K562 (cell line): ENCODE measurements around the gene ICAM1. TPM values are rescaled to one million over a fixed set of nuclear protein-coding genes. Genes with fewer than 3 reads are reported as not detected.
A peak's percentile ranks its signal among the peaks of the same experiment; 100 is the strongest.

Experiments
- BCLAF1 ChIP-seq, 2 experiments: fragments of 450-650 bp in 1 of 2; IDR thresholded peaks; 2 replicates each; pipeline ENCODE4 v1.6.1; 2011 to 2017; ENCODE audit warnings: low read depth in 2 of 2, antibody characterized with exemption in 1 of 2, borderline replicate concordance in 1 of 2, low read length in 1 of 2, mild to moderate bottlenecking in 1 of 2, mixed read lengths in 1 of 2; ENCODE audit not compliant: control insufficient read depth in 1 of 2
- CEBPB ChIP-seq: fragments of 450-650 bp; IDR thresholded peaks from 2 replicates; pipeline ENCODE4 v1.6.1; 2016; ENCODE audit warnings: missing genetic modification characterization, missing compliant biosample characterization
- CREM ChIP-seq: IDR thresholded peaks from 2 replicates; pipeline ENCODE4 v1.6.1; 2014; ENCODE audit warnings: antibody characterized with exemption, low read depth
- ESRRA ChIP-seq: fragments of 450-650 bp; IDR thresholded peaks from 2 replicates; pipeline ENCODE4 v1.6.1; 2014; ENCODE audit warnings: low read depth, mild to moderate bottlenecking, moderate library complexity, borderline replicate concordance
- FOXA3 ChIP-seq, 2 experiments: fragments of 450-650 bp in 1 of 2; sonication (generic) in 1 of 2; formaldehyde crosslinking; IDR thresholded peaks in 1 of 2; conservative IDR thresholded peaks in 1 of 2; 2 replicates each; pipeline versions ENCODE4 v1.4.0 to v1.8.0; 2020 to 2022; ENCODE audit warnings: mild to moderate bottlenecking in 2 of 2, missing genetic modification reagents in 1 of 2
- HDAC1 ChIP-seq, 2 experiments: fragments of 450-650 bp; IDR thresholded peaks; 2 replicates each; pipeline ENCODE4 v1.6.1; 2016 to 2017; ENCODE audit warnings: inconsistent platforms in 1 of 2, mild to moderate bottlenecking in 1 of 2, moderate library complexity in 1 of 2
- MED1 ChIP-seq: sonication (generic); formaldehyde crosslinking; IDR thresholded peaks from 2 replicates; pipeline ENCODE4 v1.8.1; 2023; ENCODE audit warnings: missing genetic modification reagents, borderline replicate concordance
- NFIC ChIP-seq: fragments of 450-650 bp; IDR thresholded peaks from 2 replicates; pipeline ENCODE4 v1.6.1; 2017; ENCODE audit warnings: mild to moderate bottlenecking, inconsistent platforms
- RBFOX2 ChIP-seq: fragments of 200-400 bp; formaldehyde crosslinking; IDR thresholded peaks from 2 replicates; pipeline ENCODE4 v1.6.1; 2017; ENCODE audit warnings: low read depth, mild to moderate bottlenecking, low read length, moderate library complexity
- SP1 ChIP-seq: sonication (generic); formaldehyde crosslinking; IDR thresholded peaks from 2 replicates; pipeline ENCODE4 v1.8.1; 2022; ENCODE audit warnings: mild to moderate bottlenecking, missing genetic modification reagents
- ZNF282 ChIP-seq: sonication (generic); formaldehyde crosslinking; IDR thresholded peaks from 2 replicates; pipeline ENCODE4 v1.8.1; 2023; ENCODE audit warnings: missing genetic modification reagents
- ZNF79 ChIP-seq: fragments of 250-450 bp; sonication (Bioruptor Pico); IDR thresholded peaks from 2 replicates; pipeline ENCODE4 v1.4.0; 2020; ENCODE audit warnings: low read depth, mild to moderate bottlenecking, moderate library complexity
- polyA plus RNA-seq, 8 experiments: library from polyadenylated mRNA; depleted of rRNA in 4 of 8; stranded (reverse) in 5 of 8; unstranded in 3 of 8; fragments of >200 nt; fragmentation: Nextera tagmentation in 2 of 8; fragmentation: Illumina TruSeq in 1 of 8; extraction: Ambion mirVana in 2 of 8; extraction: Trizol in 1 of 8; gene quantifications; 2 replicates each; pipeline versions ENCODE4 v1.2.1 to v1.2.3, GENCODE V29; 2011 to 2014; ENCODE audit warnings: inconsistent platforms in 1 of 8, missing spikeins in 1 of 8
- total RNA-seq, 7 experiments: library from RNA; depleted of rRNA in 6 of 7; stranded (reverse); fragments of >200 nt in 6 of 7; fragmentation: Illumina TruSeq in 2 of 7; extraction: Trizol in 2 of 7; gene quantifications; 2 replicates each; pipeline versions ENCODE4 v1.2.1 to v1.2.3, GENCODE V29; 2011 to 2021; ENCODE audit warnings: low replicate concordance in 1 of 7
- TF ChIP-seq, protein P1 (sequence below): sonication (generic); formaldehyde crosslinking; IDR thresholded peaks from 2 replicates; pipeline ENCODE4 v1.8.1; 2022; ENCODE audit warnings: missing genetic modification reagents

Gene ICAM1
- total and polyA plus RNA-seq, 9 of the 15 experiments (the other 6 are each of a cell fraction or from before 2014, with no cell fraction given) = 2.3 to 24.4 (median 13.4) TPM

DNA sequence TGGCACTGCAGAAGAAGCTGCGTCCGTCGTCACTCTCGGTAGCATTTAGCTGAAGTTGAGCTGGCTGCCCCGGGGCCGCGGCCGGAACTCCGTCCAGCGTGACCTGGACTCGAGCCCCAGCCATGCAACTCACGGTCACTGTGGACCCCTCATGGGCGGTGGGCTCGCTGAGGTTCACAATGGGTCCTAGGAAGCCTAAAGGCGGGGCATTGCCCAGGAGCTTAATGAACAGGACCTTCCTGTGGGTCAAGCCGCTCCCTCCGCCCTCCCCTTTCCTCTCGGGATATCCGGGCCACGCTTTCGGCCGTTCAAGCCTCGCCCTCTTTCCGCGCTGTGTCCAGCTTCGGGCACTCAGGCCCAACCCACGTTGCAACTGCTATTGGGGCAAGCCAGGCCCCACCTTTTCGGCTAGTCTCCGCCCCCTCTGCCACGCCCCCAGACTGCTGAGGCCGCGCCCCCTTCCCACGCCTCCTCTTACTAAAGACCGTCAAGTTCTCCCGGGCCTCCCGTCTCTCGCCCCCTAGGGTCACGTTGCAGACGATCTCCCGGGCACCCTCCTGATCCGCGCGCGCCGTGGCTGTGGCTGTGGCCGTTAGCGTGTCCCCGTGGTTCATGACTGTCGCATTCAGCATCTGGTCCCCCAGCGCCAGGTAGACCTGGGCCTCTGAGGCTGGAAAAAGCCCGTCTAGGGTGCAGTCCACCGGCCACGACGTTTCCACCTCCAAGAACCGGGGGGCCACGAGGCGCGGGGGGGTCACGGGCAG is 63.9 kb downstream of the ICAM1 start (continued):
- TF ChIP-seq ZNF79 = no peak
- peak in 1 of 2 experiments; percentile 76; a peak in 1 of 4 replicates for TF ChIP-seq HDAC1 (IDR thresholded peaks at IDR 0.05)
- no peak; the same call in none of the 2 replicates for TF ChIP-seq CREM
- no peak for TF ChIP-seq FOXA3 (CRISPR knock-in tag; conservative IDR thresholded peaks at IDR 0.05 in 1 of 2, IDR thresholded peaks at IDR 0.05 in 1 of 2)
- no peak for TF ChIP-seq ZNF282 (CRISPR knock-in tag)
- 0 out of 2 replicates have a peak, but pooled peaks have one; percentile 29 for TF ChIP-seq ESRRA
- no peak for TF ChIP-seq MED1 (CRISPR knock-in tag)
- TF ChIP-seq, protein P1, sequence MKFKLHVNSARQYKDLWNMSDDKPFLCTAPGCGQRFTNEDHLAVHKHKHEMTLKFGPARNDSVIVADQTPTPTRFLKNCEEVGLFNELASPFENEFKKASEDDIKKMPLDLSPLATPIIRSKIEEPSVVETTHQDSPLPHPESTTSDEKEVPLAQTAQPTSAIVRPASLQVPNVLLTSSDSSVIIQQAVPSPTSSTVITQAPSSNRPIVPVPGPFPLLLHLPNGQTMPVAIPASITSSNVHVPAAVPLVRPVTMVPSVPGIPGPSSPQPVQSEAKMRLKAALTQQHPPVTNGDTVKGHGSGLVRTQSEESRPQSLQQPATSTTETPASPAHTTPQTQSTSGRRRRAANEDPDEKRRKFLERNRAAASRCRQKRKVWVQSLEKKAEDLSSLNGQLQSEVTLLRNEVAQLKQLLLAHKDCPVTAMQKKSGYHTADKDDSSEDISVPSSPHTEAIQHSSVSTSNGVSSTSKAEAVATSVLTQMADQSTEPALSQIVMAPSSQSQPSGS = no peak
- TF ChIP-seq NFIC = peak; percentile 66
- peak; percentile 60 for TF ChIP-seq CEBPB (tag)
- TF ChIP-seq RBFOX2 = peak; percentile 79
- peak; percentile 91 for TF ChIP-seq SP1
- TF ChIP-seq BCLAF1 (IDR thresholded peaks at IDR 0.05; ENCODE audit: borderline replicate concordance in 1 of 2, control insufficient read depth in 1 of 2, low read depth in 2 of 2, low read length in 1 of 2) = no peak
